NOMO-1 treated with DMSO at 0.1 percent for 48 hours (cell line): ENCODE measurements around the gene C1orf94.

Experiments used
- DNase-seq: peaks from one replicate; lab custom pipeline; 2025; ENCODE audit not compliant: unreplicated experiment; lab: John Stamatoyannopoulos, UW

The C1orf94 gene

GRCh38 chr1:34237151-34237815 is 60.6 kb downstream of the C1orf94 start:
- no peak for DNase-seq

GRCh38 chr1:34245967-34246366 is 69.3 kb downstream of the C1orf94 start:
- no peak for DNase-seq

GRCh38 chr1:34250342-34250741 is 73.6 kb downstream of the C1orf94 start:
- DNase-seq, result no peak

GRCh38 chr1:34262023-34262853 is 85.5 kb downstream of the C1orf94 start:
- no peak for DNase-seq

- DNase-seq, result no peak
Observed at GRCh38 chr1:34262921-34263320, 86.2 kb downstream of the C1orf94 start.

- DNase-seq, result no peak
Observed at GRCh38 chr1:34263406-34263805, 86.7 kb downstream of the C1orf94 start.

GRCh38 chr1:34265396-34265795 is 88.7 kb downstream of the C1orf94 start:
- DNase-seq, result no peak

- no peak for DNase-seq
Observed at GRCh38 chr1:34266127-34266951, 89.6 kb downstream of the C1orf94 start.

- DNase-seq, result no peak
Observed at GRCh38 chr1:34267326-34267725, 90.6 kb downstream of the C1orf94 start.

- DNase-seq, result no peak
Observed at GRCh38 chr1:34268311-34268954, 91.7 kb downstream of the C1orf94 start.
